AG09319 (cell line): ENCODE measurements around the gene NBEA.

ENCODE experiments used
- DNase-seq: peaks from one replicate; pipeline ENCODE4 v3.0.0-alpha.2; 2010; ENCODE audit warnings: low read depth; ENCODE audit errors: extremely low read depth
- TF ChIP-seq, protein P1 (sequence below): IDR thresholded peaks from 2 replicates; pipeline ENCODE4 v1.5.1; 2011; ENCODE audit warnings: low read depth, mild to moderate bottlenecking, inconsistent platforms, low read length, moderate library complexity

Gene NBEA

DNA sequence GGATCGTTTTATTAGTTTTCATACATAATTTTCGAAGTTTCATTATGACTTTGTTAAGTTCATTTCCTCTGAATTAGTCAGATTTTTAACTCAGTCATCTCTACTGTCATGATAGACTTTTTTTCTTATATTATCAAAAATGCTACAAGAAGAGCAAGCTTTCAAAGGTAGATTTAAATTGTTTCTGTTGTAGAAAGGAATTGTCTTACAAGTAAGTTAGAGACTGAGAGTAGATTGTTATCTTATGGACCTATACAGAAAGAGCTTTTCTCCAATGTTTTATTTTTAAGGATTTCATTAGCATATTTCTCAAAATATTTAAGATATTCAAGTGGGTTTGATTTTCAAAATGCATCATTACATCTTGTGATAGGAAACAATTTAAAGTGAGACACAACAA lies 531.7 kb downstream of the NBEA start:
- TF ChIP-seq, protein P1, sequence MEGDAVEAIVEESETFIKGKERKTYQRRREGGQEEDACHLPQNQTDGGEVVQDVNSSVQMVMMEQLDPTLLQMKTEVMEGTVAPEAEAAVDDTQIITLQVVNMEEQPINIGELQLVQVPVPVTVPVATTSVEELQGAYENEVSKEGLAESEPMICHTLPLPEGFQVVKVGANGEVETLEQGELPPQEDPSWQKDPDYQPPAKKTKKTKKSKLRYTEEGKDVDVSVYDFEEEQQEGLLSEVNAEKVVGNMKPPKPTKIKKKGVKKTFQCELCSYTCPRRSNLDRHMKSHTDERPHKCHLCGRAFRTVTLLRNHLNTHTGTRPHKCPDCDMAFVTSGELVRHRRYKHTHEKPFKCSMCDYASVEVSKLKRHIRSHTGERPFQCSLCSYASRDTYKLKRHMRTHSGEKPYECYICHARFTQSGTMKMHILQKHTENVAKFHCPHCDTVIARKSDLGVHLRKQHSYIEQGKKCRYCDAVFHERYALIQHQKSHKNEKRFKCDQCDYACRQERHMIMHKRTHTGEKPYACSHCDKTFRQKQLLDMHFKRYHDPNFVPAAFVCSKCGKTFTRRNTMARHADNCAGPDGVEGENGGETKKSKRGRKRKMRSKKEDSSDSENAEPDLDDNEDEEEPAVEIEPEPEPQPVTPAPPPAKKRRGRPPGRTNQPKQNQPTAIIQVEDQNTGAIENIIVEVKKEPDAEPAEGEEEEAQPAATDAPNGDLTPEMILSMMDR: no peak
- no peak for DNase-seq

DNA sequence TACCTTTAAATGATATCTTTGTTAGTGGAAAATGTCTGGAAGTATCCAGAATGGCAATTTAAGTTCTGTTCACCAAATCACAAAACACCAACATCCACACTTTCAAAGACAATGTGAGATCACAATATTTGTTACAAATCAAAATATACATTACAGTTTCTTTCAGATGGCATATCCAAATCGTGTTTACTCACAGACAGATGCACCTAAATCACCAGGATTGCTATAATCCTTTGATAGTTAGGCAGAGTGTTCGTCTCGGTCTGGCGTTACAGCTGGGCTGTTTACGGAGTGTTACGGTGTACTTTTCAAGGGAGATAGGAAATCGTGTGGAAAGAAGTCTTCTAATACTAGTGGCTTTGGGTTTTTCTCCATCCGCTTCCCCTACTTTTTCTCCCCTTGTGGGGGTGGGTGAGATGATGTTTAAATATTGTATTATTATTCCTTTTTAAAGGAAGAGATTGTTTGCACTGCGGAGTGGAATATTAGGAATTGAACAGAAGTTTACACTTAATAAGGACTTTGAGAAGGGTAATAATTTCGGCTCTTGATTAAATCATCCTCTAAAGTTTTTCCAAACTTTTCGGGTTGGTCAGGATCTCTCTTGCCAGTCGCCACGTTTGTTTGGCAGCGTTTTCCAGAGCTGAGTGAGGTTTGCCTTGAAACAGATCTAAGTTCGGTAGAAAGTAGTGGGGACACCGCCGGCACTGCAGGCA lies 532.6 kb downstream of the NBEA start:
- no peak for DNase-seq
- TF ChIP-seq, protein P1: no peak

DNA sequence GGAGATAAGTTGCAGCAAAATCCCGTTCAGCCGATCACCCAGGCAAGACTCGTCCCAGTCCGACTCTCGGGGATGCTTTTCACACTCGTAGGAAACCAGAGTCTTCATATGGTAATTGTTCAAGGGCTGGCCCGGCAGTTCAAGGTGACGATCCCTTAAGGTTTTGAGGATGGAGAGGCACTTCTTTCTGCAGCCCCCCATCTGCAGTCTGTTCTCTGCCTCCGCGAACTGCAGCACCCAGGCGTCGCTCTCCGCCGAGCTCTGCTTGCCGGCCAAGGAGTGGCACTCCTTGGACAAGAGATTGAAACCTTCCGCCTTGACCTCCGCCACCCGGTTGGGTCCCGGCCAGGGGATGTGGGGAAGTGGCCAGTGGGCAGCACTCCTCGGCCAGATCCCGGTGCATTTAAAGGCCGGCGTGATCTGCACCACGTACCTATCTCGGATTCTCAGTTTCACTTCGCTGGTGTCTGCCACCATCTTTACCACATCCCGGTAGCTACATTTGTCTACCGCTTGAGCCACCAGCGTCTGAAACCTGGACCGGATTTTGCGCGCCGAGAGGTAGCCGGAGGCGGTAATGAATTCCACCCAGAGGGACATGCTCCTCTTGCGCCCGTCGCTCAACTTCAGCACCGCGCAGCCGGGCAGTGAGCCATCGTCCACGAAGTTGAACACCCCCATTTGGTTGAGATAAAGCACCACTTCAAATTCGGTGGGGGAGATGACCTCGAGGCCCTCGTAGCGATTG lies 533.3 kb downstream of the NBEA start:
- TF ChIP-seq, protein P1: no peak; the same call in 1 of the 2 replicates
- peak; percentile 38 for DNase-seq

DNA sequence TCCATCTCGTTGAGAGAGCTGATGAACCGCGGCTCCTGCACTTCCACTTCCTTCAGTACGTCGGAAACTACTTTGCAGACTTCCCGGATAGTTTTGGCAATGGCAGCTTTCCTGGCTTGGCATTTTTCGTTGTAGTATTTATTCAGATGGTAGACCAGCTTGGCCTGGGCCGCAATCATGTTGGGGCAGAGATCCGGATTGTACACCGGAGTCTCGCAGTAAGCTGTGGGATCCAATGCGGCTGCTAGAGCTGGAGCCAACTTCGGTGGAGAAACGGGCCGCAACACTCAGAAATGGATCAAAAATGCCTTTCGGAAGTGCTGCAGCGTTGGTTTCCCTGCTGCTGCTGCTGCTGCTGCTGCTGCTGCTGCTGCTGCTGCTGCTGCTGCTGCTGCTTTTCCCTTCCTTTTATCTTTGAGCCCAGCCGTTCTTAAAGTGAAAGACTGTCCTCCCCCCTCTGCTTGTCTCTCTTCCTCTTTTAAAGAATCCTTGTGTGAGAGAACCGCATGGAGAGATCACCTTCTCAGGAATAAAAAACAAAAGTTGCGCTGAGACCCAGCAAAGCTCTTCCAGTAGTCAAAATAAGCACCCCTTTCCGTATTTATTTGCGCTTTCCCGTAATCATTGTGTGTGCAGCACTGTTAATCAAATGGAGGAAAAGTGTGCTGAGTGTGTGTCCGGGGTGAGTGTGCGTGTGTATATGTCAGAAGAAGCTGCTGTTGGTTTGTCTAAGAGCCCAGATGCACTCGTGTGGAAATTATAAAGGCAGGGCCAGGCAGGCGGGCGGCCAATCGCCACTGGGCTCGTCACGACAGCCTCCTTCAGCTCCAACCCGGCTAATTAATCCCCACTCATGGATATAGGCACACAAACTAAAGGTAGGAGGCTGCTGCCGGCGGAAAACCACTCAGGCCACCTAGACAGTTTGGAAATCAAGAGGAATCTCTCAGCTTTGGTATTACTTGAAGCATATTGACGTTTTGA lies 534.2 kb downstream of the NBEA start, which contains the start of gene MAB21L1:
Gene MAB21L1 (minus strand): TSS at position 730 of the 984 bp plus-strand sequence. CDS start 551 bp downstream, at position 179.
- DNase-seq: peak; percentile 88
- TF ChIP-seq, protein P1: no peak

DNA sequence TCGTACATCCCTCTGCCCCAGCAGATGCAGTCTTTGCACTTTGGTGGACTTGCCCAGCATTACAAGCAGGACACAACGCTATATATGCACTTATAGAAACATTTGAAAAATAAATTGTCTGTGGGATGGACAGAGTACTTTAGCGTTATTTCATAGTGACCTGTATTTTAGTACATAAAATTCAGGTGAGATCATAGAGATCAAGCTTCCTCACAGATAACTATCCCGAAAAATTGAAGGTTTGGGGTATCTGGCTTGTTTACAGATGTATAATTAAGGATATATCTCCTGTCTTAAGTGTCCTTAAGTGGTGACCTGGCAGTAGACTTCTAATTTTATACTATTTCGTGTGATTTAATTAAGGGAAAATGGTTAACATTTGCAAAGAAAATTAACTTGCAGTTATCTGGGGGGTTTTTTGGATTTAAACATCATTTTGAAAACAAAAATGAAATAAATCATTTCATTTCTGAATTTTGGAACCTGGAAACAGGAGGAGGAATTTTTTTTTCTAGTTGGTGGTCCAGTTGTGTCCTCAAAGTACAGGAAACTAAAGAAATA lies 535.4 kb downstream of the NBEA start:
- TF ChIP-seq, protein P1: no peak
- no peak for DNase-seq

DNA sequence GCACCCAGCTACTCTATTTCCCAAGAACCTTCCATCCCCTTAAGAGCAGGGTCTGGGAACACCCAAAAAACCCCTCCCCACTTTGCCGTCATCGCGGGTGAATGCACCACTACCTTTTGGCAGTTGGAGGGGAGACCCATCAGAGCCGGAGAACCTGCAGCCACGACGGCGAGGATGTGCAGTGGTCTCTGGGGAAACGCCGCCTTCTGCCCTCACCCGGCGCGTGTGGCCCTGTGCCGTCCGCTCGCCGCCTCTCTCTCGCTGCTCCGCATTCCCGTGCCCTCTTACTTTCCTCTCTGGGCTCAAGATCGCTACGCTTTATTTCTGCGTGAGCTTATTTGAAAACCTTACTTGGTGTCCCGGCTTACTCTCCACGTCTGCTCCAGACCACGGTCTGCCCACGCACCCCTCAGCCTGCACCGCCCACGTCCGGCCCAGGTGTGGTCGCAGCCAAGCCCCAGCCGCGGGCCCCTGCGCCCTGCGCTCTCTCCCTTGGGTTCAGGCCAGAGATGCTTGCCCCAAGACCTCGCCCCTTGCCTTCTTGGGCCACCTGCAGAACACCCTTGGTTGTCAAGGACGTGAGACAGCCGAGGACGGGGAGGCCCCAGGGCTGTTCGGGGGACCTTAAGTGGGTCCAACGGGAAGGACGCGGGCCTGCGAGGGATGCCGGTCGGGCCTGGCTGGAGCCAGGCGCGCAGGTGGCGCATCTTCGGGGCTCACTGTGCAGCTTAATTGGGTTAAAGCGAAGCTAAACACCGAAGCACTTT lies 536.4 kb downstream of the NBEA start:
- DNase-seq: no peak
- TF ChIP-seq, protein P1: no peak
